HG02642 (cell line): ENCODE measurements around the gene FARP1.

Experiments
- ATAC-seq: cut with Tn5 transposase; IDR thresholded peaks from one replicate; pipeline ENCODE4 v1.9.1; 2021; ENCODE audit warnings: mild to moderate bottlenecking; ENCODE audit not compliant: unreplicated experiment, poor library complexity

The FARP1 gene

DNA sequence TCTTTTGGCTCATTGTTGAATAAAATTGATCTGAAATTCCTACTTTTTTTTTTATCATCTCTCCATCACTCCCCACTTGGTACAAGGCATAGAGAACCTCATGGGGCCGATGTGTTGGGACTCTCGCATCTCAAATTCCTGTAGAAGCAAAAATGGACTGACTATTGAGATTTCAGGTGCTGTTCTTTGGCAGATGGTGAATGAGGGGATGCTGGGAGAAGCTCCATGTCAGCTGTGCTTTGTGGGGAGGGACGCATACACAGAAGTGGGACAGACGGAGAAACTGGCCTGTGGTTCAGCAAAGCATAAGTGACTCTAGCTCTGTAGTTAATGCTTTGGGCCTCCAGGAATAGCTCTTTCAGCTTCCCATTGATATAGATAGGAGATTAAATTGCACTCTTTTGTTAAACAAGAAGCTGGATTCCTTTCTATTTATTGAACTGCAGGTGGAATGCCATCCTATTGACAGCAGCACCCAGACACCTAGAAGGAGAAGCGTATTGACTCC is 228.7 kb downstream of the FARP1 start:
- no peak for ATAC-seq

DNA sequence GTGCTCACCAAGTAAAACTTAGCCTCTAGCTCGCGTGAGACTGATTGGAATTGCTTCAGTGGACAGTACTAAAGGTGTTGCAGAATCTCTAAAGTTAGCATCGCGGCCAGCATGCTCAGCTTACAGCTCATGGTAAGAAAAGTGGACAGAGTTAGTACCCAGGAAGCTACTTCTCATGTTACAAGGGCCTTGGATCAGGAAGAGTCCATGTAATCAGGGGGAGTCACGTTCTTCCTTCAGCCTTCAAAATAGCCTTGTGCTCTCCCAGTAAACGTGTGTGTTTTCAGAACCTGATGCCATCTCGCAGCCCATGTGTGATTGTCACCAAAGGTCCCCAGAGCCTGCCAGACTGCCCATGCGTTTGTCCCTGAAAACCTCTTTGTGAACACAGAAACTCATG is 230.0 kb downstream of the FARP1 start:
- ATAC-seq: no peak

GRCh38 chr13:98374750-98375149 is 231.9 kb downstream of the FARP1 start:
- no peak for ATAC-seq

- ATAC-seq: no peak
Measured at GRCh38 chr13:98377635-98378378, 234.9 kb downstream of the FARP1 start.

- ATAC-seq: no peak
Measured at GRCh38 chr13:98384739-98385138, 241.8 kb downstream of the FARP1 start.

DNA sequence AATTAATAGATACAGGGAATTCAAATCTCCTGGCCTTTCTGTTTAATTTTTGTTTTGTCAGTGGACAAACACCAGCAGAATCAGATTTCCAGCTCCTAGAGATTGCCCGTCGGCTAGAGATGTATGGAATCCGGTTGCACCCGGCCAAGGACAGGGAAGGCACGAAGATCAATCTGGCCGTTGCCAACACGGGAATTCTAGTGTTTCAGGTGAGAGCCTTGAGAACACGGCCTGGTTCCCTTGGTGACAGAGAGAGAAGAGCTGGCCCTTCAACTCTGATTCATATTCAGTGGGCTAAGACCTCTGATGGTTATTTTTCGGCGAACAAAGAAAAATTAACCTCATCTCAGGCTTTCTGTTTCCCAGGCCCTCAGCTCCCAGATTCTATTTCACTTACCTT is 242.7 kb downstream of the FARP1 start:
- ATAC-seq: no peak

- ATAC-seq: no peak
Measured at GRCh38 chr13:98386637-98387036, 243.7 kb downstream of the FARP1 start.

GRCh38 chr13:98389319-98389718 is 246.4 kb downstream of the FARP1 start:
- ATAC-seq: no peak

DNA sequence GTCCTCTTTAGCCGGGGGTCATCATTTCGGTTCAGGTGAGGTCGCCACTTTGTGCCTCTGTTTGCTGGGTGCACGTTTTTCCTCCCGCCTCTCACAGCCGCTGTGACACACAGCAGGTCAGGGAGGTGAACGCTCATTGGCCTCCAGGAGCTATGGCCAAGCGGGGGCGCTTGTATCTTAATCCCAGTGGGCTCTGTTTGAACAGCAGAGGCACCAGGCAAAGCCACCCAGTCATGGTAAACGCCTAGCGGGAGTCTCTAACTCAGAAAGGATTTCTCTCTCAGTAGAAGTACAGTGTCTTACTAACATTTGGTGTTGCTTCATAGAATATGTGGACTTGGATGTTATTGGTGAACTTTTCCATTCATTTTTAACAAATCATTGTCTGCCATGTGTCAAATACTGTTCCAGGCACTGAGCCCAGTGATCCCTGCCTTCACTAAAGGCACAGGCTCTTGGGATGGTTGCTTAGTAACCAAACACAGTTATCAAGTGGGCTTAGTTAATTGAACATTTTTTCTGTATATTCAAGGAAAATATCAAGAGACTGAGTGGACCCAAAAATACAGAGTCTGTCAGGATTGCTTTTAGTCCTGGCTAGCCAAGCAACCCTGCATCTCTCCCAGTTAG is 247.3 kb downstream of the FARP1 start:
- ATAC-seq: no peak

DNA sequence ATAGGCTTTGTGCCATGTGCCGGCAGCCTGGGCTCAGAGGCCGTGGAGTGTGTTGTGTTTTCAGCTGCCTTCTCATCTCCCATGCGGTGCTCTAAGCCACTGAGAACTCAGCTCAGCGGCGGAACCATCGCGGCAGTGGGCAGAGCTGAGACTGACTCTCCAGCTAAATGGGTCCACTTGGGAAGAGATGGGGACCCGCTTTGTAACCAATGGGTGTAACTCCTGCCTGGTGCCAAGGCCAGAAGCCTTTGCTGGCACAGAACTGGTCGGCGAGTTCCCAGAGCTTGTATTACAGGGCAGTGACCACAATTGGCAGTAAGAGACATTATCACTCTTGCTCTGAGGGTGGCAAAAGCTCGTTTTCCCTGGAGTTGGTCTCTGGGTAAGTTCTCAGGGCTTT is 251.0 kb downstream of the FARP1 start:
- no peak for ATAC-seq

DNA sequence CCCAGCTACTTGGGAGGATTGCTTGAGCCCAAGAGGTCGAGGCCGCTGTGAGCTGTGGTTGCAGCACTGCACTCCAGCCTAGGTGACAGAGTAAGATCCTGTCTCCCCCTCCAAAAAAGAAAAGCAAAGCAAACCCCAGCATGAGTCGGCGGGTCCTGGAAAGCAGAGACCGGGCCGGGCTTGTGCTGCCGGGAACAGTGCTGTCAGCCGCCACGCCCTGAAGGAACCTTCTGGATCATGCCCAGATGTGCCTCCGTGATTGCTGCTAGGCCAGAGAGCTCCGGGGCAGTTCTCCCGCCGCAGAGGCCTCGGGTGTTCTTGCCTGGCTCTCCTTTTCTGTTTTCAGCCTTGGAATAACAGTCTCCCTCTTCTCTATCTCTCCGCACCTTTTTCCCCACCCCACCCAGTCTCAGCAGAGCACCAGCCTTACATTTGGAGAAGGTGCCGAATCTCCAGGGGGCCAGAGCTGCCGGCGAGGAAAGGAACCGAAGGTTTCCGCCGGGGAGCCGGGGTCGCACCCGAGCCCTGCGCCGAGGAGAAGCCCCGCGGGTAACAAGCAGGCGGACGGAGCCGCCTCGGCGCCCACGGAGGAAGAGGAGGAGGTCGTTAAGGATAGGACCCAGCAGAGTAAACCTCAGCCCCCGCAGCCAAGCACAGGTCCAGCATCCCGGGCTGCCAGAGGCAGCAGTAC is 252.1 kb downstream of the FARP1 start:
- ATAC-seq: no peak

DNA sequence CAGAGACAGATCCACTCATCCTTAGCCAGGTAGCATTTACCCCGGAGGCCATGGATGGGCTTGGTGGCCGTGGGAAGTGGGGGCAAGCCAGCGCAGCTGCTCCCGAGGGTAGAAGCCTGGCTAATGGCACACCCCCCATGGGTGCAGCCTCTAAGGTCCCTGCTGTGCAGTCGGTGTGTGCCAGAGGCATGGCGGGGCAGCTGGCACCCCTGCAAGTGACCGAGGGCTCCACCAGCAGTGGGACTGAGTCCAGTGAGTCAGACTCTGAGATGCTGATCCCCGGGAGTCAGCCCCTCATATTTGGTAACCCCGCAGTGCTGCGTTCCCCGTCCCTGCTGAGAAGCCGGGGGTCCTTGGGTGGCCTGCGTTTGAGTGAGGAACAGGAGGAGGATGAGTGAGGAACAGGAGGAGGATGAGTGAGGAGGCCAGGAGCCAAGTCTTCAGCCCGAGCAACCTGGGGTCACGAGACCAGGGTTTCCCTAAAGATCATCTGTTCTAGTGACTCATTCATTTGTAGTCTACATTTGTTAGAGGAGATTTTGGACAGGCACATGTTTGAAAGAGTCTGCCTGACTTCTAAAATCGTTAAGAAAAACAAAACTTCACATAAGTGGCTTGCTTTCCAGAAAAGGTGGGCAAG is 253.3 kb downstream of the FARP1 start:
- no peak for ATAC-seq

DNA sequence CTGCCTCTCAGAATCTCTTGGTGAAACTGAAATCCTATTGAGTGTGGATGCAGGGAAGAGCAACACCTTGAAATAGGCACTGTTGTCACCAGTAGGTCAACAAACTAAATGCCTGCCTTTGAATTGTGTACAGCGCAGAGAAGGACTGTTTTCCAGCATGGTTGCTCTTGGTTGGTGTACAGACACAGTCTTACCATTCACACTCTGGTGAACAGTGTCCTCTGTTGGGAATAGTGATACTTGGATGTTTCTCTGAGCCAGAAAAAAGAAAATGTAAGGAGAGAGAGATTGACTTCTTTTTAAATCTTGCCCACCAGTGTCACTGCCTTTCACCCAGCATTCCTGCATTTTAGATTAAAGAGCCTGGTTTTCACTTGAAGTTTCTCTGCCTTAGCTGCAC is 254.3 kb downstream of the FARP1 start:
- ATAC-seq: no peak

DNA sequence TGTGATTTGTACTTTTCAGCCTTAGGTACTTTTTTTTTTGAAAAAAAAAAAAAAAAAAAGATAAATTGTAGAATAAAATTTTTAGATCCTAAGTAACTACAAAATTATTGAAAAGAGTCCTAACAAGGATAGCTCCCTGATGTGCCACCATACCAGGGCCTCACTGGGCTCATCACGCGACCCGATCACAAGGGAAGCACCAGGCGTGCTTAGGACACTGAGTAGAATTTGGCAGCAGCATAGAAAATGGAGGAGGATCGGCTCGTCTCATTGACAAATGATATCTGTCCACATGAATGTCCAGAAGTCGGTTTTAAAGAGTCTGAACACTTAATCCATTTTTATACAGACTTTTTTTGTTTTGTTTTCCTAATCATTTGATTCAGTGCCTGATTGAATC is 255.0 kb downstream of the FARP1 start:
- no peak for ATAC-seq

GRCh38 chr13:98398581-98398980 is 255.7 kb downstream of the FARP1 start:
- no peak for ATAC-seq

- no peak for ATAC-seq
Measured at GRCh38 chr13:98399756-98400155, 256.9 kb downstream of the FARP1 start.

DNA sequence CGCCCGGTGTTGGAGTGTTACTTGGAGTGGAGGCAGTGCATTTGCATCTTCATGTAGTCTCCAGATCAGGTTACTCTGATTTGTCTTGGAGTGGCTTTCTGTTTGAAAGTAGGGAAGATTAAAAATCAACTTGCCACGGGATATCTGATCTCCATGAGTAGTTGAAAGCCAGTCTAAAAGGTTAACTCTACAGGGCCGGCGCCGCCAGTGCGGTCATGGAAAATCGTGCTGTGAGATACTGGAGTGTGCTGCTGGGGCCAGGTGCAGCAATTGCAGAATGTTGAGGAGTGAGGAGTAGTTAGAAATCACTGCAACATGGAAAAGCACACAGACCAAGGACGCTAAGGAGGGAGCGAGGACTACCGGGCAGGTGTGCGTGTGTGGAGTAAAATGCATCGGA is 259.0 kb downstream of the FARP1 start:
- ATAC-seq: no peak

- ATAC-seq: no peak
Measured at GRCh38 chr13:98403076-98403475, 260.2 kb downstream of the FARP1 start.

DNA sequence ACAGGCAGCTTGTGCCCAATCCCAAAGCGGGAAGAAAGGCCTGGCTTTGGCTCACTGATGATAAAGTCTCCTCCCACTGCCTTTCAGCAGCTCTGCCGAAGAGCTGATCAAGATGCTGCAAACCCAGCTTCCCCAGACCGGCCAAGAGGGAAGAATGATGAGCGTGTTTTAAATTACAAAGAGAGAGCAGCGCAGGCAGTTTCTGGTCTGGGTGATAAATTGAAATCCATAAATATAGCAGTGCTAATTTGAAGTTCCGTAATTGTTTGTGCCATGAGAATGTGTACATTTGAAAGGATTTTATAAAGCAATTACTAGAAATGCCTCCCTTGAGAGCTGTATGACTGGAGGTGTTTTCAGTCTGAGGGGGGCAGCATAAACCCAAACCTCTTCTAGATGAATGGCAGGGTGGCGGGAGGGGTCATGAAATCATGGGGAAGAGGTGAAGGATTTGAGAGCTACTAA is 262.2 kb downstream of the FARP1 start:
- ATAC-seq: no peak

DNA sequence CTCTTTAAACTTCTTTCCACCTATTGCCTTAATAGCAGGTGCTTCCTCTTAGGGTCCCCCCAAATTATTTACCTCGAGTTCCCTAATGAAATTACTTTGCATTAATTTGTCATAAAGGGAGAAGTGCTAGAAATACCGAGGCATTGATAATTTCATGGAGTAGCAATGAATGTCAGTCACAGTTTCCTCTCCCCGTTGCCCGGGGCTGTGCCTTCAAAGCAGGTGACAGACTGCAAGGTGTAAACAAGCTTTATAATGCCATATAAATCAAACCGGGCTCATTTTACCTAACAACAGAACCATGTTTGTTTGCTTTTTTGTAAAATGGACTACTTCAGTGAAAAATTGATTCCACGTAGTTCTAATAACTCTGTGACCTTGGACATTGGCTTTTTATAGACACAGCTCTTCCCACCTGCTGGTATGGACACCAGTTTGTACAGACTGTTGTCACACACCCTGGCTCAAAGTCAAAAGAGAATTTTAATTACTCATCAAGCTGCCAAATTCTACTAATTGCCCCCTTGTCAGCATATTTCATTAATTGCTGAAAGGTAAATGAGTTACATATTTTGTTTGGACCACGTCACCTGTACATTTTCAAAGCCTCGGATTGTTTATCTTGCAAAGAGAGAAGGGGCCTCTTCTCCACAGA is 262.9 kb downstream of the FARP1 start:
- no peak for ATAC-seq
